Stimulated activated naive CD8-positive, alpha-beta T cell treated with anti-CD3 and anti-CD28 coated beads, Interleukin-15, Interleukin-2, amounts not matched to agents 100 ng/mL and 50 ng/mL, for 24 hours (primary cell): ENCODE results near the gene SHC3.

Experiments used
- H3K27ac Mint-ChIP-seq: one replicate; pipeline ENCODE4 v1.8.0; 2021; ENCODE audit warnings: mild to moderate bottlenecking, mixed read lengths
- H3K27me3 Mint-ChIP-seq: one replicate; pipeline ENCODE4 v1.8.0; 2021; ENCODE audit warnings: mixed read lengths
- H3K36me3 Mint-ChIP-seq: one replicate; pipeline ENCODE4 v1.8.0; 2021; ENCODE audit warnings: low read depth, mixed read lengths
- H3K4me1 Mint-ChIP-seq: one replicate; pipeline ENCODE4 v1.8.0; 2021; ENCODE audit warnings: low read depth, mixed read lengths
- H3K4me3 Mint-ChIP-seq: one replicate; pipeline ENCODE4 v1.8.0; 2021; ENCODE audit warnings: mild to moderate bottlenecking, mixed read lengths
- H3K9me3 Mint-ChIP-seq: one replicate; pipeline ENCODE4 v1.8.0; 2021; ENCODE audit warnings: mixed read lengths

The SHC3 gene

DNA sequence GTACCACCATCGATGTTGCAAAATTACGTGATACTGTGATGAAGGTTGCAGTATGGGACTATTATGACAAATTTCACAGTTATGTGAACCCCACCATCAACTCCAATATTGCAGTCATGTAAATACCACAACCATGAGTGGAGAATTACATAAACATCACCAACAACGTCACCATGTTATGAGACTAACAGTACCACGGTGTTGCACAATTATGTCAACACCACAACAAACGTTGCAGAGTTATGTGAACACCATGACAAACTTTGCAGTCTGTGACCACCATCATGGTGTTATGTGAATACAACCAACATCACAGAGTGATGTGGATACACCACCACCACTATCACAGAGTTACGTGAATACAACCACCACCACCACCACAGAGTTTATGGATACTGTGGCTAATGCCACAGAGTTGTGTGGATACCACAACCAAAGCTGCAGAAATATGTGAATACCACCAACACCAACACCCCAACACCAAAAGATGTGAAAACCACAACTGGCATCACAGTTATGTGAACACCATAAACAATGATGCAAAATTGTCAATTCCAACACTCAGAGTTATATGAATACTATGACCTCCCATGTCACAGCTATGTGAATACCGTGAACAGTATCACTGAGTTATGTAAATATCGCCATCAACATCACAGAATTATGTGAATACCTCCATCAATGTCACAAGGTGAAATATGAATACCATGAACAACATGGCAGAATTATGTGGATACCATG lies 62.4 kb downstream of the SHC3 start:
- peaks cover 24% of the 10 kb centered on the region for H3K27me3 Mint-ChIP-seq
- H3K4me1 Mint-ChIP-seq = no peaks in the 10 kb centered on the region
- no peak overlapping the region for H3K27ac Mint-ChIP-seq
- H3K4me3 Mint-ChIP-seq = no peak overlapping the region
- H3K36me3 Mint-ChIP-seq = no peaks in the 10 kb centered on the region
- peaks cover 4% of the 10 kb centered on the region for H3K9me3 Mint-ChIP-seq

- no peak overlapping the region for H3K27ac Mint-ChIP-seq
- H3K36me3 Mint-ChIP-seq = no peaks in the 10 kb centered on the region
- no peak overlapping the region for H3K4me3 Mint-ChIP-seq
- no peaks in the 10 kb centered on the region for H3K4me1 Mint-ChIP-seq
- H3K9me3 Mint-ChIP-seq = peaks cover 4% of the 10 kb centered on the region
- H3K27me3 Mint-ChIP-seq = peaks cover 26% of the 10 kb centered on the region
Observed at GRCh38 chr9:89115426-89115825, 63.2 kb downstream of the SHC3 start.

DNA sequence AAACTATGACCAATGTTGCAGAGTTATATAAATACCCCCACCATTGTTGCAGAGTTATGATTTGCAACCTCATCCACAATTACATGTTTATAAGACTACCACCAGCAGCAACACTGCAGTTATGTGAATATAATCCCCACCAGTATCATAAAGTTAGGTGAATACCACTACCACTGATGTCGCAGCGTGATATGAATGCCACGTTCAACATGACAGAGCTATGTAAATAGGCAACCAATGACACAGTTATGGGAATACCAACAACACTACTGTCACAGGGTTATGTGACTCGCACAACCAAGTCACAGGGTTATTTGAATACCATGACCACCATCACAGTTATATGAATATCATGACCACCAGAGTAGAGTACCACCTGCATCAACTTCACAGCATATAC lies 63.9 kb downstream of the SHC3 start:
- peaks cover 25% of the 10 kb centered on the region for H3K27me3 Mint-ChIP-seq
- no peak overlapping the region for H3K4me3 Mint-ChIP-seq
- no peak overlapping the region for H3K27ac Mint-ChIP-seq
- H3K9me3 Mint-ChIP-seq = peaks cover 2% of the 10 kb centered on the region
- H3K36me3 Mint-ChIP-seq = no peaks in the 10 kb centered on the region
- no peaks in the 10 kb centered on the region for H3K4me1 Mint-ChIP-seq

DNA sequence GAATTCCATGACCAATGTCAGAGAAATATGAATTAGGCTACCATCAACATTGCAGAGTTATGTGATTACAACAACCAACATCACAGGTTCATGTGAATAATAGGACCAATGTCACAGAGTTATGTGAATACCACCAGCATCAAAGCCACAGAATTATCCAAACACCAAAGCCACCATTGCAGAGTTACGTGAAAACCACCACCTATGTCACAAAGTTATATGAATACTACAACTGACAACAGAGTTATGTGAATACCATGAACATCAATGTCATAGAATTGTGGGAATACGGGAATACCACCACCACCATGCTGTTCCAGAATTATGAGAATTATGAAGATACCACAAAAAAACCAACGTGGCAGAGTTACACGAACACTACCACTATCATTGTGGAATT lies 64.8 kb downstream of the SHC3 start:
- Mint-ChIP-seq H3K9me3 (no peaks in the 10 kb centered on the region), H3K27ac (no peak overlapping the region), H3K4me1 (no peaks in the 10 kb centered on the region), H3K36me3 (no peaks in the 10 kb centered on the region), H3K4me3 (no peak overlapping the region), H3K27me3 (peaks cover 18% of the 10 kb centered on the region)

- Mint-ChIP-seq H3K9me3 (no peaks in the 10 kb centered on the region), H3K4me3 (no peak overlapping the region), H3K27me3 (peaks cover 9% of the 10 kb centered on the region), H3K4me1 (no peaks in the 10 kb centered on the region), H3K36me3 (no peaks in the 10 kb centered on the region), H3K27ac (no peak overlapping the region)
Observed at GRCh38 chr9:89112243-89112642, 66.4 kb downstream of the SHC3 start.

GRCh38 chr9:89109666-89110065 lies 69.0 kb downstream of the SHC3 start:
- no peak overlapping the region for H3K4me3 Mint-ChIP-seq
- no peak overlapping the region for H3K27ac Mint-ChIP-seq
- H3K4me1 Mint-ChIP-seq = no peaks in the 10 kb centered on the region
- H3K36me3 Mint-ChIP-seq = no peaks in the 10 kb centered on the region
- H3K9me3 Mint-ChIP-seq = no peaks in the 10 kb centered on the region
- H3K27me3 Mint-ChIP-seq = peaks cover 15% of the 10 kb centered on the region

DNA sequence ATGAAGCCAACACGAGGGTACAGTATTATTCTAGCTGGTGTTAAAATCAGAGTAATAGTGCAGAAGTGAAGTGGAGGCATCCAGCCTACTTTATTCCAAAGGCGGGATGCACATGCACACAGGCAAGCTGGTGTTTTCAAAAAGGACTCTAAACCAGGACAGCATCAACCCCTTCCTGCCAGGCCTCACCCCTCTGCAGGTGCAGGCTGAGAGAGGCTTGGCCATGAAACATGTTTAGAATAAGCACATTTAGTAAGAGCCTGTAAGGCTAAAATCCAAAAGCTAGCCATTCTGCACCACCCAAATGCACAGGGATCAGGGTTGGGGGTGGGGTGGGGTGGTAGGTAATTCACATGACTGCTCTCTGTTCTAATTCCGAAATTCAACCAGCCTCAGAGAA lies 71.2 kb downstream of the SHC3 start:
- Mint-ChIP-seq H3K9me3 (no peaks in the 10 kb centered on the region), H3K27ac (no peak overlapping the region), H3K36me3 (no peaks in the 10 kb centered on the region)

GRCh38 chr9:89106224-89106851 lies 72.3 kb downstream of the SHC3 start:
- no peak overlapping the region for H3K27ac Mint-ChIP-seq
- H3K4me1 Mint-ChIP-seq = no peaks in the 10 kb centered on the region
- H3K27me3 Mint-ChIP-seq = peaks cover 16% of the 10 kb centered on the region
- H3K4me3 Mint-ChIP-seq = no peak overlapping the region
- no peaks in the 10 kb centered on the region for H3K36me3 Mint-ChIP-seq
- H3K9me3 Mint-ChIP-seq = no peaks in the 10 kb centered on the region

More for the DNA sequence above, 71.2 kb downstream of the SHC3 start:
- Mint-ChIP-seq H3K4me1 (no peaks in the 10 kb centered on the region), H3K4me3 (no peak overlapping the region), H3K27me3 (peaks cover 17% of the 10 kb centered on the region)

GRCh38 chr9:89104821-89105220 lies 73.8 kb downstream of the SHC3 start:
- Mint-ChIP-seq H3K4me1 (no peaks in the 10 kb centered on the region), H3K4me3 (no peak overlapping the region), H3K27ac (no peak overlapping the region), H3K27me3 (peaks cover 14% of the 10 kb centered on the region), H3K9me3 (no peaks in the 10 kb centered on the region), H3K36me3 (no peaks in the 10 kb centered on the region)

GRCh38 chr9:89097219-89097618 lies 81.4 kb downstream of the SHC3 start:
- H3K27ac Mint-ChIP-seq = no peak overlapping the region

GRCh38 chr9:89096807-89097206 lies 81.8 kb downstream of the SHC3 start:
- no peaks in the 10 kb centered on the region for H3K4me1 Mint-ChIP-seq
- H3K27ac Mint-ChIP-seq = no peak overlapping the region
- H3K9me3 Mint-ChIP-seq = no peaks in the 10 kb centered on the region
- H3K4me3 Mint-ChIP-seq = no peak overlapping the region
- H3K27me3 Mint-ChIP-seq = peaks cover 28% of the 10 kb centered on the region
- H3K36me3 Mint-ChIP-seq = no peaks in the 10 kb centered on the region

More at GRCh38 chr9:89097219-89097618, 81.4 kb downstream of the SHC3 start:
- H3K27me3 Mint-ChIP-seq = peaks cover 28% of the 10 kb centered on the region
- H3K9me3 Mint-ChIP-seq = no peaks in the 10 kb centered on the region
- H3K4me3 Mint-ChIP-seq = no peak overlapping the region
- H3K36me3 Mint-ChIP-seq = no peaks in the 10 kb centered on the region
- H3K4me1 Mint-ChIP-seq = no peaks in the 10 kb centered on the region

- Mint-ChIP-seq H3K27ac (no peak overlapping the region), H3K4me1 (no peaks in the 10 kb centered on the region), H3K27me3 (peaks cover 28% of the 10 kb centered on the region), H3K9me3 (no peaks in the 10 kb centered on the region), H3K36me3 (no peaks in the 10 kb centered on the region), H3K4me3 (no peak overlapping the region)
Observed at GRCh38 chr9:89095761-89096528, 82.7 kb downstream of the SHC3 start.

- H3K27me3 Mint-ChIP-seq = peaks cover 27% of the 10 kb centered on the region
Observed at GRCh38 chr9:89093201-89093975, 85.2 kb downstream of the SHC3 start.

DNA sequence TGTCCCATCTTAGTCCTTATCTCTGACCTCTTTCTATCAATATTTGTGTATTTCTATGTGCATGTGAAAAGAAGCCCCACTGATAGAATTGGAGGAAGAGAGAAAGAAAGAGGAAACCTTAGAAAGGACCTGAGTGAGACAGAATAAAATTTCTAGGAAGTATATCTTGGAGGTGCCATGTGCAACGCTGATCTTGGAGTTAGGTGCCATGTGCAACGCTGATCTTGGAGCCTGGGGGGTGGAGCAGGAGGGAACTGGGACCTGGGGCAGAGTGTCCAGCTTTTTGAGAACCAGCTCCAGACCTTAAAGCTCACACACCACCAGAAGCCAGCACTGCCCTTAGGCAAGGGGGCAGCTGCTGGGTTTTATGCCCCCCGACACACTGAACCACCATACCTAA lies 89.4 kb downstream of the SHC3 start:
- Mint-ChIP-seq H3K9me3 (no peaks in the 10 kb centered on the region), H3K27ac (no peak overlapping the region), H3K4me1 (peaks cover 7% of the 10 kb centered on the region), H3K4me3 (no peak overlapping the region), H3K27me3 (peaks cover 10% of the 10 kb centered on the region), H3K36me3 (no peaks in the 10 kb centered on the region)

More at GRCh38 chr9:89093201-89093975, 85.2 kb downstream of the SHC3 start:
- Mint-ChIP-seq H3K4me1 (peaks cover 6% of the 10 kb centered on the region), H3K36me3 (no peaks in the 10 kb centered on the region), H3K9me3 (no peaks in the 10 kb centered on the region), H3K4me3 (no peak overlapping the region), H3K27ac (no peak overlapping the region)
